SK-N-SH (cell line): ENCODE results near the gene DOCK10. TPM values are rescaled to one million over a fixed set of nuclear protein-coding genes. Genes with fewer than 3 reads are reported as not detected.

Source experiments
- CTCF ChIA-PET: fragments of 300-600, 350-600 bp; formaldehyde crosslinking; extraction: SDS; loops from one replicate; lab custom pipeline; 2021; lab: Yijun Ruan, JAX
- POLR2A ChIA-PET: fragments of 350-600 bp; sonication (Branson Sonifier 250); formaldehyde crosslinking; extraction: SDS; loops from one replicate; lab custom pipeline; 2020; ENCODE audit warnings: antibody characterized with exemption, inconsistent platforms; lab: Yijun Ruan, JAX
- DNase-seq: peaks from one replicate; pipeline ENCODE4 v3.0.0; 2012
- H2AFZ ChIP-seq: fragments of 200-600 bp; sonication (generic); 2 replicates; pipeline ENCODE4 v1.8.1; 2016; ENCODE audit warnings: antibody characterized with exemption, mild to moderate bottlenecking, low read depth
- H3F3A ChIP-seq: fragments of 200-600 bp; sonication (generic); replicated peaks from 2 replicates; pipeline ENCODE3; 2016; ENCODE audit warnings: antibody characterized with exemption, mild to moderate bottlenecking; ENCODE audit not compliant: insufficient read depth
- H3K27ac ChIP-seq, 2 experiments: fragments of 200-500 bp in 1 of 2; fragments of 200-600 bp in 1 of 2; sonication (Bioruptor generic) in 1 of 2; sonication (generic), shearing (Covaris generic) in 1 of 2; 2 replicates each; pipeline versions ENCODE4 v1.5.1 to v1.6.1; 2014 to 2016; ENCODE audit warnings: low read depth in 2 of 2, inconsistent platforms in 1 of 2, low read length in 1 of 2, mild to moderate bottlenecking in 1 of 2, mixed read lengths in 1 of 2
- H3K27me3 ChIP-seq: fragments of 200-600 bp; sonication (generic), shearing (Covaris generic); 2 replicates; pipeline ENCODE4 v1.6.1; 2016; ENCODE audit warnings: mixed run types; ENCODE audit not compliant: insufficient read depth
- H3K36me3 ChIP-seq, 2 experiments: fragments of 200-500 bp in 1 of 2; fragments of 200-600 bp in 1 of 2; sonication (Bioruptor generic) in 1 of 2; sonication (generic) in 1 of 2; replicated peaks in 1 of 2; 2 replicates each; pipeline versions ENCODE3 to v1.5.1; 2014 to 2016; ENCODE audit warnings: low read length in 1 of 2, mild to moderate bottlenecking in 1 of 2; ENCODE audit not compliant: insufficient read depth in 2 of 2, control insufficient read depth in 1 of 2
- H3K4me1 ChIP-seq, 2 experiments: fragments of 200-500 bp in 1 of 2; fragments of 200-600 bp in 1 of 2; sonication (Bioruptor generic) in 1 of 2; sonication (generic), shearing (Covaris generic) in 1 of 2; 2 replicates each; pipeline versions ENCODE4 v1.5.1 to v1.6.1; 2014 to 2016; ENCODE audit warnings: low read depth in 1 of 2, low read length in 1 of 2, mixed run types in 1 of 2; ENCODE audit not compliant: insufficient read depth in 2 of 2, control insufficient read depth in 1 of 2
- H3K4me2 ChIP-seq: fragments of 200-600 bp; sonication (generic), shearing (Covaris generic); 2 replicates; pipeline ENCODE4 v1.6.1; 2017; ENCODE audit warnings: mixed run types
- H3K4me3 ChIP-seq, 2 experiments: fragments of 200-500 bp in 1 of 2; fragments of 200-600 bp in 1 of 2; sonication (Bioruptor generic) in 1 of 2; sonication (generic), shearing (Covaris generic) in 1 of 2; 2 replicates each; pipeline versions ENCODE4 v1.5.1 to v1.8.1; 2014 to 2016; ENCODE audit warnings: low read depth in 2 of 2, inconsistent platforms in 1 of 2, low read length in 1 of 2, mild to moderate bottlenecking in 1 of 2, mixed read lengths in 1 of 2, moderate library complexity in 1 of 2
- H3K79me2 ChIP-seq: fragments of 200-600 bp; sonication (generic); 2 replicates; pipeline ENCODE4 v1.8.1; 2017; ENCODE audit warnings: mild to moderate bottlenecking; ENCODE audit not compliant: insufficient read depth
- H3K9ac ChIP-seq: fragments of 200-600 bp; sonication (generic); 2 replicates; pipeline ENCODE4 v1.6.1; 2017; ENCODE audit warnings: mixed run types
- H3K9me2 ChIP-seq: fragments of 200-600 bp; sonication (generic); 2 replicates; pipeline ENCODE4 v1.6.1; 2017; ENCODE audit warnings: mixed run types
- H3K9me3 ChIP-seq: fragments of 200-600 bp; sonication (generic); 2 replicates; pipeline ENCODE4 v1.6.1; 2017; ENCODE audit warnings: mixed run types, mild to moderate bottlenecking, moderate library complexity
- H4K20me1 ChIP-seq: fragments of 200-600 bp; sonication (generic); 2 replicates; pipeline ENCODE4 v1.6.1; 2017; ENCODE audit warnings: mild to moderate bottlenecking, mixed run types; ENCODE audit not compliant: insufficient read depth
- CHD2 ChIP-seq: fragments of 150-350 bp; IDR thresholded peaks from 2 replicates; pipeline ENCODE4 v1.6.1; 2018; ENCODE audit warnings: low read length; ENCODE audit not compliant: partially characterized antibody
- EP300 ChIP-seq, 2 experiments: IDR thresholded peaks; 2 replicates each; pipeline versions ENCODE4 v1.4.0 to v1.6.1; 2012; ENCODE audit warnings: borderline replicate concordance in 1 of 2, low read depth in 1 of 2, low read length in 1 of 2
- FOSL2 ChIP-seq: IDR thresholded peaks from 2 replicates; pipeline ENCODE4 v1.4.0; 2012; ENCODE audit warnings: low read depth, mild to moderate bottlenecking, moderate library complexity, borderline replicate concordance
- FOXJ3 ChIP-seq: sonication (generic); formaldehyde crosslinking; IDR thresholded peaks from 2 replicates; pipeline ENCODE4 v1.5.1; 2020; ENCODE audit warnings: mild to moderate bottlenecking, missing genetic modification reagents
- FOXM1 ChIP-seq: IDR thresholded peaks from 2 replicates; pipeline ENCODE4 v1.4.0; 2012; ENCODE audit warnings: low read depth, mild to moderate bottlenecking
- JUND ChIP-seq: IDR thresholded peaks from 2 replicates; pipeline ENCODE4 v1.4.0; 2012
- MXI1 ChIP-seq: IDR thresholded peaks from 2 replicates; pipeline ENCODE4 v1.6.1; 2012; ENCODE audit warnings: mild to moderate bottlenecking, low read depth, low read length, improper control_type of control experiment
- POLR2AphosphoS5 ChIP-seq: IDR thresholded peaks from 2 replicates; pipeline ENCODE4 v1.6.1; 2012; ENCODE audit warnings: low read depth, low read length
- RAD21 ChIP-seq: IDR thresholded peaks from 2 replicates; pipeline ENCODE4 v1.6.1; 2012; ENCODE audit warnings: mild to moderate bottlenecking, low read length
- RCOR1 ChIP-seq: fragments of 150-350 bp; IDR thresholded peaks from 2 replicates; pipeline ENCODE4 v1.6.1; 2017; ENCODE audit warnings: antibody characterized with exemption, low read length
- SMC3 ChIP-seq: IDR thresholded peaks from 2 replicates; pipeline ENCODE4 v1.6.1; 2012; ENCODE audit warnings: low read depth, low read length, improper control_type of control experiment
- TAF1 ChIP-seq: IDR thresholded peaks from 2 replicates; pipeline ENCODE4 v1.6.1; 2012; ENCODE audit warnings: low read depth, mild to moderate bottlenecking, low read length, moderate library complexity, borderline replicate concordance
- USF2 ChIP-seq: fragments of 150-350 bp; IDR thresholded peaks from 2 replicates; pipeline ENCODE4 v1.6.1; 2017; ENCODE audit warnings: antibody characterized with exemption, low read length, low read depth, borderline replicate concordance
- YY1 ChIP-seq: IDR thresholded peaks from 2 replicates; pipeline ENCODE4 v1.4.0; 2012; ENCODE audit warnings: low read depth, mild to moderate bottlenecking
- WGBS: methylation state at CpG from one replicate; pipeline ENCODE4 v1.1.6; 2017; ENCODE audit warnings: low lambda C conversion rate; 5-methylcytosine and 5-hydroxymethylcytosine counted together
- polyA plus RNA-seq, 3 experiments: library from polyadenylated mRNA; depleted of rRNA; stranded (reverse); fragments of >200 nt; gene quantifications; 2 replicates each; pipeline ENCODE4 v1.2.3, GENCODE V29; 2012
- TF ChIP-seq, protein P1 (sequence below): IDR thresholded peaks from 2 replicates; pipeline ENCODE4; 2012
- TF ChIP-seq, protein P2 (sequence below): IDR thresholded peaks from 2 replicates; pipeline ENCODE4 v1.6.1; 2012; ENCODE audit warnings: mild to moderate bottlenecking, low read depth, low read length, moderate library complexity
- TF ChIP-seq, protein P3 (sequence below): IDR thresholded peaks from 2 replicates; pipeline ENCODE4 v1.4.0; 2012; ENCODE audit warnings: low read depth, borderline replicate concordance
- TF ChIP-seq, protein P4 (sequence below): IDR thresholded peaks from 2 replicates; pipeline ENCODE4 v1.4.0; 2012; ENCODE audit warnings: low read depth

Gene DOCK10
- polyA plus RNA-seq, 1 of the 3 experiments (the other 2 are of a cell fraction) = 24.1 TPM

- Histone ChIP-seq H3K9ac (no peak overlapping the region), H3K4me1 (peaks cover 11 to 18% of the 10 kb centered on the region in 2 experiments; a peak in 3 of 4 replicates), H3K9me3 (no peaks in the 10 kb centered on the region), H3K27me3 (no peaks in the 10 kb centered on the region), H3K36me3 (peaks cover 0 to 4% of the 10 kb centered on the region in 2 experiments), H3K27ac (no peak overlapping the region), H3K4me2 (no peak overlapping the region), H3K4me3 (no peak overlapping the region), H3F3A (peaks cover 29% of the 10 kb centered on the region), H3K9me2 (no peaks in the 10 kb centered on the region), H2AFZ (no peak overlapping the region), H4K20me1 (no peaks in the 10 kb centered on the region), H3K79me2 (peaks cover 33% of the 10 kb centered on the region)
- WGBS = 91% methylated on average over 1 of the region's 1 CpG
- DNase-seq = no peak
- ChIA-PET POLR2A (no interaction called here), CTCF (interaction anchor here (0.9 to 6.5 kb wide), 3 partner anchors 15 to 210 kb away, joined by 3 to 34 read pairs (median 4); no protein-coding TSS in a partner anchor)
- TF ChIP-seq POLR2AphosphoS5 (no peak), CHD2 (no peak), YY1 (no peak), USF2 (no peak), FOXJ3 (CRISPR knock-in tag) (no peak), JUND (no peak), RCOR1 (no peak), SMC3 (no peak), RAD21 (no peak), EP300 (IDR thresholded peaks at IDR 0.05; ENCODE audit: borderline replicate concordance in 1 of 2, low read depth in 1 of 2, low read length in 1 of 2) (no peak), MXI1 (no peak), FOXM1 (no peak), FOSL2 (no peak), TAF1 (no peak)
- TF ChIP-seq, protein P1, sequence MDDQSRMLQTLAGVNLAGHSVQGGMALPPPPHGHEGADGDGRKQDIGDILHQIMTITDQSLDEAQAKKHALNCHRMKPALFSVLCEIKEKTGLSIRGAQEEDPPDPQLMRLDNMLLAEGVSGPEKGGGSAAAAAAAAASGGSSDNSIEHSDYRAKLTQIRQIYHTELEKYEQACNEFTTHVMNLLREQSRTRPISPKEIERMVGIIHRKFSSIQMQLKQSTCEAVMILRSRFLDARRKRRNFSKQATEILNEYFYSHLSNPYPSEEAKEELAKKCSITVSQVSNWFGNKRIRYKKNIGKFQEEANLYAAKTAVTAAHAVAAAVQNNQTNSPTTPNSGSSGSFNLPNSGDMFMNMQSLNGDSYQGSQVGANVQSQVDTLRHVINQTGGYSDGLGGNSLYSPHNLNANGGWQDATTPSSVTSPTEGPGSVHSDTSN = no peak
- TF ChIP-seq, protein P2, sequence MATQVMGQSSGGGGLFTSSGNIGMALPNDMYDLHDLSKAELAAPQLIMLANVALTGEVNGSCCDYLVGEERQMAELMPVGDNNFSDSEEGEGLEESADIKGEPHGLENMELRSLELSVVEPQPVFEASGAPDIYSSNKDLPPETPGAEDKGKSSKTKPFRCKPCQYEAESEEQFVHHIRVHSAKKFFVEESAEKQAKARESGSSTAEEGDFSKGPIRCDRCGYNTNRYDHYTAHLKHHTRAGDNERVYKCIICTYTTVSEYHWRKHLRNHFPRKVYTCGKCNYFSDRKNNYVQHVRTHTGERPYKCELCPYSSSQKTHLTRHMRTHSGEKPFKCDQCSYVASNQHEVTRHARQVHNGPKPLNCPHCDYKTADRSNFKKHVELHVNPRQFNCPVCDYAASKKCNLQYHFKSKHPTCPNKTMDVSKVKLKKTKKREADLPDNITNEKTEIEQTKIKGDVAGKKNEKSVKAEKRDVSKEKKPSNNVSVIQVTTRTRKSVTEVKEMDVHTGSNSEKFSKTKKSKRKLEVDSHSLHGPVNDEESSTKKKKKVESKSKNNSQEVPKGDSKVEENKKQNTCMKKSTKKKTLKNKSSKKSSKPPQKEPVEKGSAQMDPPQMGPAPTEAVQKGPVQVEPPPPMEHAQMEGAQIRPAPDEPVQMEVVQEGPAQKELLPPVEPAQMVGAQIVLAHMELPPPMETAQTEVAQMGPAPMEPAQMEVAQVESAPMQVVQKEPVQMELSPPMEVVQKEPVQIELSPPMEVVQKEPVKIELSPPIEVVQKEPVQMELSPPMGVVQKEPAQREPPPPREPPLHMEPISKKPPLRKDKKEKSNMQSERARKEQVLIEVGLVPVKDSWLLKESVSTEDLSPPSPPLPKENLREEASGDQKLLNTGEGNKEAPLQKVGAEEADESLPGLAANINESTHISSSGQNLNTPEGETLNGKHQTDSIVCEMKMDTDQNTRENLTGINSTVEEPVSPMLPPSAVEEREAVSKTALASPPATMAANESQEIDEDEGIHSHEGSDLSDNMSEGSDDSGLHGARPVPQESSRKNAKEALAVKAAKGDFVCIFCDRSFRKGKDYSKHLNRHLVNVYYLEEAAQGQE = no peak
- TF ChIP-seq, protein P3, sequence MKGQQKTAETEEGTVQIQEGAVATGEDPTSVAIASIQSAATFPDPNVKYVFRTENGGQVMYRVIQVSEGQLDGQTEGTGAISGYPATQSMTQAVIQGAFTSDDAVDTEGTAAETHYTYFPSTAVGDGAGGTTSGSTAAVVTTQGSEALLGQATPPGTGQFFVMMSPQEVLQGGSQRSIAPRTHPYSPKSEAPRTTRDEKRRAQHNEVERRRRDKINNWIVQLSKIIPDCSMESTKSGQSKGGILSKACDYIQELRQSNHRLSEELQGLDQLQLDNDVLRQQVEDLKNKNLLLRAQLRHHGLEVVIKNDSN = no peak
- TF ChIP-seq, protein P4, sequence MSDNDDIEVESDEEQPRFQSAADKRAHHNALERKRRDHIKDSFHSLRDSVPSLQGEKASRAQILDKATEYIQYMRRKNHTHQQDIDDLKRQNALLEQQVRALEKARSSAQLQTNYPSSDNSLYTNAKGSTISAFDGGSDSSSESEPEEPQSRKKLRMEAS = no peak
These were observed 55.8 kb downstream of the DOCK10 start for GRCh38 chr2:224986477-224986876.
